C1 segment of cervical spinal cord (tissue), 14 donors: ENCODE results near the gene NADK.
"Not testable (repeated sequence)": the region's sequence is repeated elsewhere in the genome, so short reads cannot be mapped to it uniquely, and the experiment has no call there.

Experiments used
- DNase-seq, 14 donors: peaks; one replicate each; lab custom pipeline; 2025; lab: John Stamatoyannopoulos, UW

NADK gene

GRCh38 chr1:1764876-1765470 lies 13.3 kb downstream of the NADK start:
- DNase-seq: no peak

- peak in 5 of 14 donors; percentile 15 to 42 (median 16) for DNase-seq
These were observed 14.3 kb downstream of the NADK start for GRCh38 chr1:1763657-1764621.

GRCh38 chr1:1761504-1762376 lies 16.5 kb downstream of the NADK start:
- DNase-seq: no peak

GRCh38 chr1:1760715-1761114 lies 17.6 kb downstream of the NADK start:
- no peak for DNase-seq

- no peak for DNase-seq
These were observed 18.0 kb downstream of the NADK start for GRCh38 chr1:1760345-1760650.

- no peak for DNase-seq
These were observed 18.6 kb downstream of the NADK start for GRCh38 chr1:1759456-1760344.

- peak in 1 of 14 donors; percentile 24 for DNase-seq
These were observed 19.4 kb downstream of the NADK start for GRCh38 chr1:1758692-1759455.

- no peak for DNase-seq
These were observed 20.1 kb downstream of the NADK start for GRCh38 chr1:1758059-1758621.

- DNase-seq: no peak
These were observed 20.7 kb downstream of the NADK start for GRCh38 chr1:1757422-1758058.

- DNase-seq: no peak
These were observed 21.4 kb downstream of the NADK start for GRCh38 chr1:1756661-1757421.

GRCh38 chr1:1755852-1756251 lies 22.4 kb downstream of the NADK start:
- DNase-seq: no peak

GRCh38 chr1:1755426-1755825 lies 22.8 kb downstream of the NADK start:
- DNase-seq: no peak

GRCh38 chr1:1754051-1754815 lies 24.0 kb downstream of the NADK start:
- no peak for DNase-seq

GRCh38 chr1:1753607-1754005 lies 24.7 kb downstream of the NADK start:
- DNase-seq: no peak

GRCh38 chr1:1752636-1753606 lies 25.3 kb downstream of the NADK start:
- peak in 1 of 14 donors; percentile 31 for DNase-seq

- no peak for DNase-seq
These were observed 26.1 kb downstream of the NADK start for GRCh38 chr1:1752190-1752589.

- DNase-seq: not testable (repeated sequence)
These were observed 28.3 kb downstream of the NADK start for GRCh38 chr1:1749941-1750340.
